Mucosa of gallbladder (tissue), 1 donor: ENCODE measurements around the gene PRKCH. TPM values are rescaled to one million over a fixed set of nuclear protein-coding genes. Genes with fewer than 3 reads are reported as not detected.

Experiments used
- DNase-seq: peaks from one replicate; pipeline ENCODE4 v3.0.0-alpha.2; 2020; ENCODE audit warnings: low spot score
- total RNA-seq: library from RNA; stranded (reverse); gene quantifications from one replicate; pipeline ENCODE4 v1.2.1, GENCODE V29; 2021
- donor health status: DM: no; HTN: no; CAD: no.

The PRKCH gene
- total RNA-seq, 1 donor from 2014 or later, result 28.5 TPM

DNA sequence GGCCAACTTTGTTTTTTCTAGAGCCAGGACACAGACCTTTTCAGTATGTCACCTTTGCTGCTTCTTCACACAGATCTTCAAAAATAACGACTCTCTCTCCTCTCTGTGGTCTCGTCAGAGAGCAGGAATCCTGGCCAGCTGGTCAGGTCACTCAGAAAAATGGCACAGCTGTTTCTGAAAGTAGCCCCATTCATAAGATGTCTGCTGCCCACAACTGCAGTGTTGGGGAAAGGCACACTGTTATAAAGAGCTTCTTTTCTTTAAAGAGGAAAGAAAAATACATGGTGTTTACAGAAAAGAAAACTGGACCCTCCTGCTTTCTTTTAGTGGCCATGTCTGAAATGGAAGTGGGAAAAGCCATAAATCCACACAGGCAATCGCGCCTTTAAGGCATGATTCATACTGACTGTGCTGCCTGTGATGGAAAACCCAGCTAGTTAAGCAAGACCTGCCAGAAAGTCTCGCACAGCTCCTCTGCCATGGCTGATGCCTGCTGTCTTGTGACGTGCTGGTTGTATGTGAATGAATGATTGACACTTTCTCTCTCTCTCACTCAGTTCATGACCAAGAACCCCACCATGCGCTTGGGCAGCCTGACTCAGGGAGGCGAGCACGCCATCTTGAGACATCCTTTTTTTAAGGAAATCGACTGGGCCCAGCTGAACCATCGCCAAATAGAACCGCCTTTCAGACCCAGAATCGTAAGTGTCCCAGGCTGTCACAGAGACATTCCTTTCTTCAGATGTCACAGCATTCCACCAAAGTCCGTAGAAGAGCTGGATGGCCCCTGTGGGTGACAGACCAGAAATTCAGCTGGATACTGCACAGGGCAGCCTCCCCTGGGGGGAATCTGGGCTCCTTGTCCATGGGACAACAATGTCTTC, 226.0 kb downstream of the PRKCH start:
- no peak for DNase-seq

DNA sequence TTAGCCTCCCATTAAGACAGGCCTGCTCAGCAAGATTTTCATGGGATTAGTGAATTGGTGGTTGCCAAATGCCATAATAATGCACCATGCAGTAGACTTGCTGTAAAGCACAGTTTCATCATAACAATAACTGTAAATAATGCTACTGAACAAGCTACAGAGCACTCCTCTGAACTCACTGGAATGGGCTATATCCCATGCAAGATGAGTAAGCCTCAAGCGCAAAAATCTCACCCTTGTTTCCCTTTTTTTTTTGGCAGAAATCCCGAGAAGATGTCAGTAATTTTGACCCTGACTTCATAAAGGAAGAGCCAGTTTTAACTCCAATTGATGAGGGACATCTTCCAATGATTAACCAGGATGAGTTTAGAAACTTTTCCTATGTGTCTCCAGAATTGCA, 228.0 kb downstream of the PRKCH start:
- DNase-seq, result no peak

DNA sequence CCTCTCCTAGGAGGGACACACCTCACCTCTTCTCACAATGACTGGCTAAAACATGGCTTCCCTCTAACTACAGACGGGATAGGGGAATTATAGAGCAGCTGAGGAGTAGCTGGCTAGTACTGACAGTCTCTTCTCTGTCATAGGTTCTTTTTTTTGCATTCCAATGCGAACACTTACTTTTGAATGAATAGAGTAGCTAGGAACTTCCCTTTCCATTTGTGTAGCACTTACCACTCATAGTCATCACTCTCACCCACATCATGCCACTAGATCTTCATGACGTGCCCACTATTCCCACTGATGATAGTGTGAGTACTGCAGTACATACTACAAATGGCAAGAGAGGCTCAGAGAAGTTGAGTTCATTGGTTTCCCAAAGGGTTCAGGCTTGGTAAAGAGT, 230.0 kb downstream of the PRKCH start:
- no peak for DNase-seq

DNA sequence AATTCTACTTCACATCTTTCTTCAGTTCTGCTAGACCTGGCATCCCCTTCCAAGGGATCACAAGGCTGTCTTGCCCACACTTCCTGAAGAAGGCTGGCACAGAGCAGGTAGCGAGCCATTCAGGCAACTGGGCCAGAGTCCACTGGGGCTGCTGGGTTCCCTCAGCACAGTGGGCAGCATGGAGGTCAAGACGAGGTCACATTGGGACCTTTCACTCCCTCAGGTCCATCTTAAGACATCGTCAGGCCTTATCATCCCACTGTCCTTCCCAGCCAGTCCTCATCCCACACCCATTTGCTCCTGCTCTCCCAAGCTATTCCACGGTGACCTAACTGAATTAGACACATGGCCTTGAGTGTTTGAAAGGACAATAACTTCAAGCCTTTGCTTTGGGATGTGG, 230.9 kb downstream of the PRKCH start:
- no peak for DNase-seq

DNA sequence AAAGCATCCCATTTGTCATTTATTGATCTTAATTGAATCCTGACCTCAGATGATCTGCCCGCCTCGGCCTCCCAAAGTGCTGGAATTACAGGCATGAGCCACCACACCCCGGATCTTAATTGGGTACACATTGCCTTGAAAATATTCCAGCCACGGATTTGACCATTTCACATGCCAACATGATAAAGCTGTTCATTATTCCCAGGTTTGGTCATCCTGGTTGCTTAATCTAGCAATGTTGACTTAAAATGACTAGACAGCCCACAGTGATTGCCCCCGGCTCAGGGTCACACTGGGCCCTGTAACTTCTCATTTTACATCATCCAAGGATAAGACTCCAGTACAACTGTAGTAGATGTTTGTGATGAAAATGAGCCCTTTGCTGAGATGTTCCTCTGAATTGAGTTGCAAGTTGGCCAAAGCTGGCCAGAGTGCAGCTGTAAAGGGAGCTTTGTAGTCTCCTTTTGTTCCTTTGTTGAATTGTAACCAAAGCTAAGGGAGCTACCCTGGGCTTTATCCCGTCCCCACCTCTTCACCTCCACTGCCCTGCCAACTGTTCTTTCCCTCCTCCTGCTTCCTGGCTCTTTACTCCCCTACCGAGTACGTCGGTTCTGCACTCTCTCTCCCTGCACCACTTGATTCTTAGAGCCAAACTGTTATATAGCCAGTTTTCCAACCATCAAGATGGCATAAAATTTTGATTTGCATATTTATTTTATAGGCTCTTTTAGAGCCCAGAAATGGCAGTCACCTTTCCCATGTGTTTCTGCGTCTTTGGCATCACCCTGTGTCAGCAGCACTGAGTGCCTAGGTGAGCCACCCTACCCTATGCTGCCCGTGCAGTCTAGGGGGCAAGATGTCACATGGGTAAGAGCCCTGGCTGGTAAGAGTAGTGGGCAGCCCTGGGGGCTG, 232.6 kb downstream of the PRKCH start:
- DNase-seq, result peak; percentile 79

DNA sequence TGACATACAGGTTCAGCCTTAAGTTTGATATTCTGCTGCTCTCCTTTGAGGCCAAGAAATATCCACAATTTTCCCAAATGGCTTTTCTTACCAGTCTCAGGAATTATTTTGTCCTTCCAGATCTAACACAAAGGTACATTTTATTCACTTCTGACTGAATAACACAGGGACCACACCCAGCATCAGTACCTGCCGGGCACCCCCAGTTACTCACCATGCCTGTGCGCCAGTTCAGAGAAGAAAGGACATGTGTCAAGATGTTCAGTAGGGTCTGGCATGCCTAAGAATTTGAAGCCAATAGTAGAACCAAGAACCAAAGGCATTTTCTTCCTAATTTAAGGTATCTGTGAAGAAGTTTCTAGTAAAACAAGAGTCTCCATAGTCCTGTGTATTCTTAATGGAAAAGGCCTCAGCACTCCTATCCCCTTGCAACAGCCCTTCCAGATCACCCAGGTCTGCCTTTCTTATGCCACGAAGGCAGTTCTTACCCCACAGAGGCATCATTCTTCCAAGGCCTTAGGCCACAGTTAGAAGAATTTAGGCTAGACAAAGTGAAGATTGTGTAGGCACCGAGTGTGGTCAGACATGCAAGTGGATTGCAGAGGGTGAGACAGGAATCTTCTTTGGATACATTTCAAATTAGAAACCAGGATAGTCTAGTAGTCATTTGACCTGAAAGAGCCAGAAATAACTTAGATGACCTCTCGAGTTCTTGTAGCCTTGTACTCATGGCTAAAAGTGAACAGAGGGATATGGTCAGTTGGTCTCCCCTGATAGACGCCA, 233.9 kb downstream of the PRKCH start:
- DNase-seq, result no peak

DNA sequence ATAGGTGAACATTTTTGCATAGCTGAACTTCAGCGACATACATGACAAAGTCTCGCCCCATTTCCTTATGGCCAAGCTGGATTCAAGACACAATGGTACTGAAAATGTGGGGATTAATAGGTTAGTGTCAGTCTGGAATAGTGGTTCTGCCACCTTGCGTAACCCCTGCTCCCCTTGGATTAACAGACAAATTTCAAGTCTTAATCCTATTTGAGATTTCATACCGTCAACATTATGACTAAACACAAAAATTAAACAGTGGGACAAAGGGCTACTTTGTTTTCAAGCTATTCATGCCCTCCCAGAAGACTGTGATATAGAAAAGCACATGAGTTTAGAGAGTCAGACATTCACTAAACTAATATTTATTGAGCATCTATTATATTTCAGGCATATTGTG, 235.1 kb downstream of the PRKCH start:
- DNase-seq, result no peak

DNA sequence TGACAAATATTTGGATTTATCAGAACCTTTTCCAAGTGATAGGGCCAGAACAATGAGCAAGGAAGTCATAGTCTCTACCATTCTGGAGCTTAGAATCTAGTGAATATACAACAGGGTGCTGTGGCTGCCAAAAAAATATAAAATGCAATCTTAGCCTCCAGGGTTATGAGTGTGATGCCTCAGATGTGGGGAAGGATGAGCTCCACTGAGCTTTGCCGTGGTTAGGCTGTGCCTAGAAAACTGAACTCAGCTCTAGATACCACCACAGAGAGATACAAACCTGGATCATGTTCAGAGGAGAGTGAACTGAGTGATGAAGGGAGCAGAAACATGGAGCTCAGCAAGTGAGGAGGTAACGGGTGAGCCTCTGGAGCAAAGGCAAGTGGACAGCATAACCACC, 235.9 kb downstream of the PRKCH start:
- no peak for DNase-seq

DNA sequence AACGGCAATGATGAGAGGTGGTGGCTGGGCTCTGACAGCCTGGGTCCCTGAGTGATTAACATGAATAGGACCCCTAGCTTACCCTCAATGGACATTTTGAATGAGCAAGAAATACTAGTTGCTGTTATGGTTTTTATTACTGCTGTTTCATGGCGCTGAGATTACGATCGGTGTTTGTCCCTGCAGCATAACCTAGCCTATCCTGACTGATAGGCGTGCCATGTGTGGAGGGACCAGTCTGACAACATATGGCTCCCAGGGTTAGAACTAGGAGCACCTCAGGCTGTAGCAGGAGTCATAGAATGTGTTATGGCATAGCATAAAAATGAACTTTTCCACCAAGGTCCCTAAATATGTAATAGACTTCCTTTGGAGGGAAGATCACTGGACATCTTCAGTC, 236.5 kb downstream of the PRKCH start:
- DNase-seq, result no peak

DNA sequence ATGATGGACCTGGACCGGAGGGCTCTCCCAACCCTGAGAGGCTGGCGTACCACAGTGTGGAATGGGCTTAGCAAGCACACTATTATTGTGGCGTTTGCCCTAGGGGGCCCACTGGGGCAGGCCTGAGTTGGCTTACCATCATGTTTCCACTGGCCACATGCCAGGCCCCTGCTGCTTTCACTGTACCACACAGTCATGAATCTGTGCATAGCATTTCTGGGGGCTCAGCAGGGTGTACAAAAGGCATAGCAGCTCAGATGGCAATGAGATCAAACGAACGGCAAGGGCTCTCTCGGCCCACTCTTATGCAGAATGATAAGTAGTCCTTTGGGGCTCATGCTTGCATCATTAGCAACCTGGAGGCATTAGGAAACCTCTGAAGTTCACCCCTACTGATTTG, 236.9 kb downstream of the PRKCH start:
- no peak for DNase-seq

DNA sequence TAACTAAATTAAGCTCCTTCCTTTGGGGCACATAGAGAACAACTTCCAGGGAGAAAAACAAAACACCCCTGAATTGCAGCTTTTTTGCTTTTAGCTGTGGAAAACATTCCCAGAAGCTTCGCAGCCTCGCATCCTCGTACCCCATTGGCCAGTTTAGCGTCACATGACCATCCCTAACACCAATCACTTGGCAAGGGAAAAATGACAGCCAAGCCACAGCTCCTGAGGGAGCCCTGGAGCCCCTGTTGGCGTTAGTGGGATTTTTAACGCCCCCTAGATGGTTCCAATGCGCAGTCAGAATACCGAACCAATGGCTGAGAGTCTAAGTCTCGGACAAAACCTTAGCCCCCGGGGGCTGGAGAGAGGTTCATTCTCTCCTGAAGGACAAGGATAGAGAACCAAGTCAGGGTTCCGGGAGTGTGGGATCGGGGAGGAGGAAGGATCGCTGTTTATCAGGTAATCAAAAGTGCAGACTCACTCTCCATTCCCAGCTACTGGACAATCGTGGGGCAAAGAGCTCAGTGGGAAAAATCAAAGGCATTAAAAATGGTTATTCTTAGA, 238.3 kb downstream of the PRKCH start:
- peak; percentile 79 for DNase-seq

DNA sequence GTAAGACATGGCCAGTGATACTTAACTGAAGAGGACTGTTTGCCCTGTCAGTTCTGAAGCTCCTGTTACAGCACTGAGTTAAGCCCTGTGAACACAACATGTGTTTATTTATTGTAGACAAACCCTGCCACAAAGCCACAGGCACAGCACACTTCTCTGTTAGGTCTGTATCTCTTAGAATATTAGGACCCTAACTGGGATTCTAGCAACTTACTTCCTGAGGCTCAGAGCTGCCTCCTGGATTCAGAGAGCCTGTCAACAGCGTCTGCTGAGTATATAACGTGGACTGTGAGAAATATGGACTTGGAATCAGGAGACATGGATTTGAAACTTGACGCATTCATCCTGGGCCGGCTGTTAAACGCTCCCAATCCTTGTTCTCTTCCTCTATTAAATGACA, 238.9 kb downstream of the PRKCH start:
- no peak for DNase-seq

DNA sequence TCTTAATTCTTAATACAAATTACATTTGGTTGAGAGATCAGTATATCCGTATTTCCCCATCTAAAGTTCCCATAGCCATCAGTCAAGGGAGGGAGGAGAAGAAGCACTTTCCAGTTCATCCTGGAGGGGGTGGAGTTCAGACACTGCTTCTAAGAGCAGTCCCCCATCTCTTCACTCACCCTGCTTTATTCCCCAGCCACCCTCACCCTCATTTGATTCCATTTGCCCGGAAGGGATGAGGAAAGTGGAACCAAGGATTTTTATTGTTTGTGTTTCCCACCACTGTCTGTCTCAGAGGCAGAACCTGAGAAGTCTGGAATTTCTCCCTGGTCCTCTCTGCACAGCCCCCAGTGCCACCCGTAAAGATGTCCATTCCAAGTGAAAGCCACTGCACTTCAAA, 239.7 kb downstream of the PRKCH start:
- no peak for DNase-seq

DNA sequence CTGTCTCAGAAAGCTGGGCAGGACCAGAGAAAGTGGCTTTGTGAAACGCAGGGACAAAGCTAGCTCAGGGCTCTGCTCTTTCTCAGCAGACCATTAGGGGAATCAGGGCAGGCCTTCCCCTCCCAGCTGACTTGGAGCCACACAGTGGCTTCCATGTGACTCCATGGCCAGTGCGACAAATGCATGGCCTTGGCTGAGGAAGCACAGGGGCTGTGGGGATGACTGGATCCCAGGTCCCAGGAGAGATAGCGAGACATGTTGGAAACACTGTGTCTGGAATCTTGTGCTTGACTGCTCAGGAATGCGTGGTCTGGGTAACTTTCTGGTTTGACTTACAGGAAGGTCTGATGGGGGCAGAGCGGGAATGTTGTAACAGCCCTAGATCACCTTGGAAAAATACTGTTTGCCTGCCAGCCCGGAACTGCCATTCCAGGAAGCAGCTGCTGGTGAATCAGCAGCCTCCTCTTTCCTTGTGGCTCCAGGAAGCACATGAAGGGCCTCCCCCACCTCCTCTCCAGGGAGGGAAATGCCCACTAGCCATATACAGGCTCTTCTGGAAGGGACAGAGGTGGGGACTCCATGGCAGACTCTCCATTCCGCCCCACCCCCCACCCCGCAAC, 240.4 kb downstream of the PRKCH start:
- DNase-seq, result peak; percentile 80

DNA sequence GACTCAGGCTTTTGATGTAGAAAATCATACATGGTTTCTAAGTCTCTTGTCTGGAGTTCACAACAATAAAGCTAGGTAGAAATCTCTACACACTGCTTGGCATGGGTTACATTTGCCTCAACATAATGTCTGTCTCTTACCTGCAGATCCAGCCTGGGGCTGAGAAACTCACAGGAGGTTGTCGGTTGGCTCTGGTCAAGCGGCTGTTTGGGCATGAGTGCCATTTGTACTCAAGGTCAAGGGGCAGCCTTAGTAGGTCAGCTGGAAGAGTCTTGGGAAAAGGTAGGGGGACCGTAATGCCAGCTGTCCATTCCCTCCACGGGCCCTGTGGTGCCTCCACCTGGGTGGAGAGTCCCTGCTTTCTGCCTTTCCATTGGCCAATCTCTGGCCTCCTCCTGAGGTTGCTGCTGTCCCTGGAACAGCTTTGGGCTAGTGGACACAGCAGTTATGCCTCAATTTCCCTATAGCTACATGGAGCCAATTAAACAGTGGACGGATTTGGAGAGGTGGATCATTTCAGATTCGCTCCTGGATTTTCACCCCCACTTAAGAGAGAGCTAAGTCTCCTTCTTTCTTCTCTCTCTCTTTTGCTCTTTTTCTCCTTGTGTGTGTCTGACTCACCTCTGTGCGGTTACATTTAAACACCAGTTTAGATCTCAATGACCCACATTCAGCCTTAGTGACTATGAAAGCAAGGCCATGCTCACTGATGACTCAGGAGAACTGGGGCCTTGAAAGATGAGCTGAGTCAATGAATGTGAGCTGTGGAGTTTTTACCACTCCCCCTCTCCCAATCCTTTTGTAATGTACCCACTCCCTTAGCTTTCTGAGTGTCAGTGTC, 241.2 kb downstream of the PRKCH start:
- DNase-seq, result no peak

DNA sequence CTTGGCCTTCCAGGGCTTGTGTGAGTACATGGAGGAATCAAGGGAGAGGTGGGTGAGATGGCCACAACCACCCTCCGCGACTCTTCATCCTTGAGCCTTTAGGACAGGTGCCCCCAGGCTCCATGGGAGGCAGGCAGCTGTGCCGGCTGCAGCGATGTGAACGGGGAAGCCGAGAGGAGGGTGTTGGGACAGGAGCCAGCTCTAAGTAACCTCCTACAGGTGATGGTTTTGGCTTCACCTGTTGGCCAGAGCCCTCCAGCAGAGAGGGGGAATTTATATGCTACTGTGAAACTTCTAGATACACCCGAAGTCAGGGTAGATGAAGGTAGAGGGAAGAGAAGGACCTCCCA, 241.8 kb downstream of the PRKCH start:
- no peak for DNase-seq

DNA sequence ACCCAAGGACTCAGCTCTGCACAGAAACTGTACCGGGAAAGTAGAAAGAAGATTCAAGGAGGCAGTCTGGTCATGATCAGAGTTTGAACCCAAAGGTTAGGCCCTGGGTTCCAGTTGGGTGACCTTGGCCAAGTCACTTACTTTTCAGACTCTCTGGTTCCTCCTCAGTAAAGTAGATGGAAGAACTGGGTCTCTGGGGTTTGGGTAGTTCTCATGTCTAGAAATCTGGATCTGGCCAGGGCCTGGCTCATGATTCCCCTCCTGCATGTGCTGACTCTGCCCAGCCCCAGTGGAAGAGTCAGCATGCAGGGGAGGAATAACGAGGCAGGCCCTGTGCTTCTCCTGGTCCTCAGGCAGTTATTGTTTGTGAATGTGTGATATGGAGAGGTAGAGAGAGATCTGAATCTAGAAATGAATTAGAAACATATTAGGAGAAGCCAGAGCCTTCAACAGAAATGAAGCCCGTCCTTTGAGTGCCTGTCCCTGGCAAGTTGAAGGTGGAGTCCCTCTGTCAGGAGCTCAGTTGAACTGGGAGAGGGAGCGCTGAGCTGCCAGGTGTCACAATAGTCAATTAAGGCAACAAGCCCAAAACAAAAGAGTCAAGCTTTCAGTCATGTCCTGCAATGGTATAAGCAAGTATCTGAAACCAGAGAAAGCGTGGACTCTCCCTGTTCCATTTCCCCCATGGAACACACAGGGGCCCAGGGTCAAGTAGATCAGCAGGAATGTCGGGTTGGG, 242.7 kb downstream of the PRKCH start:
- DNase-seq, result no peak

DNA sequence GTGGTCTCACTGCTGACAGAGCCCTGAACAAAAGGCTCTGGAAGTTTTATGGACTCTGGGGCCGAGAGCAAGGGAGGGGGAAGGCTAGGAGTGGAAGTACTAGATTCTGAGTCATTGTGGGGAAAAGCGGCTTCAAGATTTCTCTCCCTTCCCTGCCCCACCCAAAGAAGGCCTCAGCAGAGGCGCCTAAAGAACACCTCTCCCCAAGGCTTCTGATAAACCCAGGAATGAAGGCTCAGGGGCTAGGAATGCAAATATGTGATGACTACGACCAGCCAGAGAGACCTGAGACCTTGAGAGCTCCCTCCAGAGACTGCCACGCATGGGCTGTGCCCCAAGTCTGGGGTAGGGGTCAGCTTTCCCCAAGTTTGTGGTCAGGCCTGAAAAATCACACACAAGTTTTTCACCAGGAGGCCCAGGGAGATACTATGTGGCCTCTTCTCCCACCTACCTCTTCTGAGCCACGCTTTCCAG, 243.3 kb downstream of the PRKCH start:
- DNase-seq, result no peak

DNA sequence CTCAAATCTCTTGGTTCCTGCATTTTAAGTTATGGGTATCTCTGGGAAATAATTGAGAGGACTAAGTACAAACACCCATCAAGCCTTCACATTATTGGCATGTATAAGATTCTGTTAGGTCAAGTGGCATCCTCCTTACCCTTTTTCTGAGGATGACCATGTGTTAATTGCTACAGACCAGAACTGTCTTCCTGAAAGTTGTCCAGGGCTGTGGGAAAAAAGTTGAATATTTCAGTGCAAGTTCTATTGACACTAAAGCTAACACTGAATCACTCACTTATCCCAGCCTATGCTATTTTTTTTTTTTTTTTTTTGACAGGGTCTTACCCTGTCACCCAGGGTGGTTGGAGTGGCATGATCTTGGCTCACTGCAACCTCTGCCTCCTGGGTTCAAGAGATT, 243.8 kb downstream of the PRKCH start:
- DNase-seq, result no peak
